Measurements from ENCODE around the gene BAHCC1.

Gene BAHCC1

GRCh38 chr17:81385320-81386111 is 9.7 kb upstream of the BAHCC1 start:
- no peaks in the 10 kb centered on the region for H3K4me1 ChIP-seq (ENCODE audit: insufficient read depth, low read length, severe bottlenecking)
- no peaks in the 10 kb centered on the region for H3K9me3 ChIP-seq (ENCODE audit: low read length)
- TF ChIP-seq, protein P1, sequence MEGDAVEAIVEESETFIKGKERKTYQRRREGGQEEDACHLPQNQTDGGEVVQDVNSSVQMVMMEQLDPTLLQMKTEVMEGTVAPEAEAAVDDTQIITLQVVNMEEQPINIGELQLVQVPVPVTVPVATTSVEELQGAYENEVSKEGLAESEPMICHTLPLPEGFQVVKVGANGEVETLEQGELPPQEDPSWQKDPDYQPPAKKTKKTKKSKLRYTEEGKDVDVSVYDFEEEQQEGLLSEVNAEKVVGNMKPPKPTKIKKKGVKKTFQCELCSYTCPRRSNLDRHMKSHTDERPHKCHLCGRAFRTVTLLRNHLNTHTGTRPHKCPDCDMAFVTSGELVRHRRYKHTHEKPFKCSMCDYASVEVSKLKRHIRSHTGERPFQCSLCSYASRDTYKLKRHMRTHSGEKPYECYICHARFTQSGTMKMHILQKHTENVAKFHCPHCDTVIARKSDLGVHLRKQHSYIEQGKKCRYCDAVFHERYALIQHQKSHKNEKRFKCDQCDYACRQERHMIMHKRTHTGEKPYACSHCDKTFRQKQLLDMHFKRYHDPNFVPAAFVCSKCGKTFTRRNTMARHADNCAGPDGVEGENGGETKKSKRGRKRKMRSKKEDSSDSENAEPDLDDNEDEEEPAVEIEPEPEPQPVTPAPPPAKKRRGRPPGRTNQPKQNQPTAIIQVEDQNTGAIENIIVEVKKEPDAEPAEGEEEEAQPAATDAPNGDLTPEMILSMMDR (IDR thresholded peaks at IDR 0.05; ENCODE audit: low read length): no peak
- no peak for TF ChIP-seq EZH2 (IDR thresholded peaks at IDR 0.05; ENCODE audit: borderline replicate concordance, low read length)
- no peak overlapping the region for H3K4me2 ChIP-seq (ENCODE audit: low read length)
- no peaks in the 10 kb centered on the region for H3K79me2 ChIP-seq (ENCODE audit: insufficient read depth, low read length)
- no peak overlapping the region for H3K4me3 ChIP-seq (ENCODE audit: low read depth, low read length, poor library complexity, severe bottlenecking)
- H2AFZ ChIP-seq (ENCODE audit: low read length): no peak overlapping the region
- H3F3A ChIP-seq (ENCODE audit: insufficient read depth, low read length): no peaks in the 10 kb centered on the region
- no peak overlapping the region for H3K27ac ChIP-seq (ENCODE audit: low read depth, low read length, poor library complexity, severe bottlenecking)
- H4K20me1 ChIP-seq (ENCODE audit: insufficient read depth, low read length): no peaks in the 10 kb centered on the region
- H3K9ac ChIP-seq (ENCODE audit: low read length): no peak overlapping the region
- H3K36me3 ChIP-seq (ENCODE audit: insufficient read depth, low read length): no peaks in the 10 kb centered on the region
- no peaks in the 10 kb centered on the region for H3K9me2 ChIP-seq (ENCODE audit: low read depth, low read length)
- H3K27me3 ChIP-seq (ENCODE audit: insufficient read depth, low read length): peaks cover 12% of the 10 kb centered on the region; the same call in 1 of the 2 replicates

DNA sequence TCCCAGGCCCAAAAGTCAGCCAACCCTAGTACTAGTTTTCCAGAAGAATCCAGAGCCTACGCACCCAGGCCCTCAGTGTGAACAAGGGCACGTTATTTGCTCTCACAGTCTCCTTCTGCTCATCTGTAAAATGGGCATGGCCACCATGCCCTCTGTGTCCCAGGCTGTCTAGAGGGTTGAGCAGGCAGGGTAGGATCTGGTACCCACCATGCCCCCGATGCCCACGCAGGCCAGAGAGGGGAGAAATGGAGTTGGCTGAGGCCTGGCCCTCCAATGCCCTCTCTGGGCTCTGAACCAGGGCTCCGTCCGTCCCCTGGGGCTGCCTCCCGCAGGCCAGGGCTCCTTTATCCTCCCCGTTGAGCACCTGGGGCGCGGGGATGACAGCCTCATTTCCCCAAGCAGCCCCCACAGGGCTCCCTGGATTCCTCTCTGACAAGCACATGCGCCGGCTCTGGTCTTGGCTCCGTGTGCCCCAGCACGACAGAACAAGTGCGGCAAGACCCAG is 9.1 kb upstream of the BAHCC1 start:
- no peak overlapping the region for H3K27ac ChIP-seq (ENCODE audit: low read depth, low read length, poor library complexity, severe bottlenecking)
- no peak overlapping the region for H2AFZ ChIP-seq (ENCODE audit: low read length)
- no peaks in the 10 kb centered on the region for H3K9me2 ChIP-seq (ENCODE audit: low read depth, low read length)
- H3K27me3 ChIP-seq (ENCODE audit: insufficient read depth, low read length): peaks cover 12% of the 10 kb centered on the region; the same call in 1 of the 2 replicates
- H4K20me1 ChIP-seq (ENCODE audit: insufficient read depth, low read length): no peaks in the 10 kb centered on the region
- no peaks in the 10 kb centered on the region for H3K9me3 ChIP-seq (ENCODE audit: low read length)
- H3K9ac ChIP-seq (ENCODE audit: low read length): no peak overlapping the region
- H3F3A ChIP-seq (ENCODE audit: insufficient read depth, low read length): no peaks in the 10 kb centered on the region
- H3K79me2 ChIP-seq (ENCODE audit: insufficient read depth, low read length): no peaks in the 10 kb centered on the region
- TF ChIP-seq, protein P1 (IDR thresholded peaks at IDR 0.05; ENCODE audit: low read length): no peak
- no peak for TF ChIP-seq EZH2 (IDR thresholded peaks at IDR 0.05; ENCODE audit: borderline replicate concordance, low read length)
- no peaks in the 10 kb centered on the region for H3K4me1 ChIP-seq (ENCODE audit: insufficient read depth, low read length, severe bottlenecking)
- no peak overlapping the region for H3K4me2 ChIP-seq (ENCODE audit: low read length)
- H3K4me3 ChIP-seq (ENCODE audit: low read depth, low read length, poor library complexity, severe bottlenecking): no peak overlapping the region
- H3K36me3 ChIP-seq (ENCODE audit: insufficient read depth, low read length): no peaks in the 10 kb centered on the region

DNA sequence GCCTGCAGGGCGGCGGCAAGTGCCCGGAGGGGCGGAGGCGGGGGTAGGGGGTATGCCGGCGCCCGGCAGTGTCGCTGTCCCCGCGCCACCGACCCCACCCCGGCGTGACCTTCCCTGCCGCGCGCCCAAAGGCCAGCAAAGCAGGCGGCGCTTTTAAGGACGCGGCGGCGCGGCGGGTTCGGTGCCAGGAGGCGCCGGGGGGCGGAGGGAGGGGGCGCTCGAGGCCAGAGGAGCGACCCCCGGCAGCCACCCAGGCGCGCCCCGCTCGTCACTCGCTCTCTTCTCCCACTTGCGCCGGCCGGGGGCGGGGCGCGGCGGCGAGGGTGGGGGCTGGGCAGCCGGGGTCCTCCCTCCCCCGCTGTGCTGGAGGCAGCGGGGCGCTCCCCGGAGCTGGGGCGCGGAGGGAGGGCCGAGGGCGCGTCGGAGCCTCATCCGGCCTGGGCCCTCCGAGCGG is 8.6 kb upstream of the BAHCC1 start:
- Histone ChIP-seq H3K4me1 (ENCODE audit: insufficient read depth, low read length, severe bottlenecking) (no peaks in the 10 kb centered on the region), H2AFZ (ENCODE audit: low read length) (no peak overlapping the region), H4K20me1 (ENCODE audit: insufficient read depth, low read length) (no peaks in the 10 kb centered on the region), H3F3A (ENCODE audit: insufficient read depth, low read length) (no peaks in the 10 kb centered on the region), H3K36me3 (ENCODE audit: insufficient read depth, low read length) (no peaks in the 10 kb centered on the region), H3K4me3 (ENCODE audit: low read depth, low read length, poor library complexity, severe bottlenecking) (no peak overlapping the region), H3K79me2 (ENCODE audit: insufficient read depth, low read length) (no peaks in the 10 kb centered on the region), H3K27me3 (ENCODE audit: insufficient read depth, low read length) (0 out of 2 replicates have a peak, but pooled peaks cover 8% of the 10 kb centered on the region), H3K4me2 (ENCODE audit: low read length) (no peak overlapping the region), H3K9me3 (ENCODE audit: low read length) (no peaks in the 10 kb centered on the region), H3K9ac (ENCODE audit: low read length) (no peak overlapping the region), H3K27ac (ENCODE audit: low read depth, low read length, poor library complexity, severe bottlenecking) (no peak overlapping the region), H3K9me2 (ENCODE audit: low read depth, low read length) (no peaks in the 10 kb centered on the region)
- TF ChIP-seq, protein P1 (IDR thresholded peaks at IDR 0.05; ENCODE audit: low read length): no peak
- no peak for TF ChIP-seq EZH2 (IDR thresholded peaks at IDR 0.05; ENCODE audit: borderline replicate concordance, low read length)

All from OCI-LY1 (cell line).